EH (cell line): ENCODE data around the gene MARK2.
"Not testable (repeated sequence)": the region's sequence is repeated elsewhere in the genome, so short reads cannot be mapped to it uniquely, and the experiment has no call there.

Experiments
- DNase-seq: peaks from one replicate; pipeline ENCODE4 v3.0.0-alpha.2; 2015; ENCODE audit warnings: low read depth

MARK2 gene

DNA sequence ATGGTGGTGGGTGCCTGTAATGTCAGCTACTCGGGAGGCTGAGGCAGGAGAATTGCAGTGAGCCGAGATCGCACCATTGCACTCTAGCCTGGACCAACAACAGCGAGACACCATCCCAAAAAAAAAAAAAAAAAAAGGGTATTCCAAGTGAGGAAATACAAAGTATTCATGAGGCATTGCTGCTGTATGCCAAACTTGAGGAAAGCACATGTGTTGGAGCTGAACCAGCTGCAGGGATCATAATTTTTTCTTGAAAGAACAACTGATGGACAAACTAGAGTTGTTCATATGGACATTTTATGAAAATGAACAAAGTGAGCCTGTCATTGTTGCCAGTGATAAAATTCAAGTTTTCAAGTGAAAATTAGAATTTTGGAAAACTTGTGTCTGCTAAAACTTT, 15.8 kb downstream of the MARK2 start:
- DNase-seq: no peak

GRCh38 chr11:63855975-63856374, 17.1 kb downstream of the MARK2 start:
- DNase-seq: no peak

DNA sequence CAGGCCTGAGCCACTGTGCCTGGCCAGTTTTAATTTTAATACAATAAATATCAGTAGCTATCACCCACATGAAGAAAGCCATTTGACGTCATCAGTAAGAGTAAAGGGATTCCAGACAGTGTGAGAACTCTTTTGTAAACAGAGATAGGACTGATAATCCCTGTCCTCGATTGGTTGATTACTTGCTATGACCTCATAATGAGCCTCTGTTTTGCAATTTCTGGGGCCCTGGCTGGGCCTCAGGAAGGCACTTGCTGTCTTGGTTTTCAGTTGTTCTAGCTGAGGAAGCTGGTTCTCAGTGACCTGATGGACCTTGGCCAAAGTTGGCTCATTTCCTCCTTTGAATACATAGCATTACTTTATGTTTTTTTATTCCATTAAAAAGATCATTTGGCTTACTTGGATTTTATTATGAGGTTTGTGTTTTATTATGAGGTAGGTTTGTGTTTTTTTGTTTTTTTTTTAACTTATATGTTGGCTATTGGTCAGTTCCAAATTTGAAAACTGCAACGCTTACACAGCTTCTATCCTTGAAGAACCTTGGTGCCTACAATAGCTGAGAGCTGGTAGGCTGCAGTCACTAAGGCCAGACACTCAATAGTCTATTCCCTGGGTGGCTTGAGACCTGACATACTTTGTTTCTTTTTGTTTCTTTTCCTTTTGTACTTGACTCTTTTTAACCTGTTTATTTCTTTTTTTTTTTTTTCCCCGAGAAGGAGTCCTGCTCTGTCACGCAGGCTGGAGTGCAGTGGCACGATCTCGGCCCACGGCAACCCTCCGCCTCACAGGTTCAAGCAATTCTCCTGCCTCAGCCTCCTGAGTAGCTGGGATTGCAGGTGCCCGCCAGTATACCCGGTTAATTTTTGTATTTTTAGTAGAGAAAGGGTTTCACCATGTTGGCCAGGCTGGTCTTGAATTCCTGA, 20.0 kb downstream of the MARK2 start:
- DNase-seq: peak; percentile 57

DNA sequence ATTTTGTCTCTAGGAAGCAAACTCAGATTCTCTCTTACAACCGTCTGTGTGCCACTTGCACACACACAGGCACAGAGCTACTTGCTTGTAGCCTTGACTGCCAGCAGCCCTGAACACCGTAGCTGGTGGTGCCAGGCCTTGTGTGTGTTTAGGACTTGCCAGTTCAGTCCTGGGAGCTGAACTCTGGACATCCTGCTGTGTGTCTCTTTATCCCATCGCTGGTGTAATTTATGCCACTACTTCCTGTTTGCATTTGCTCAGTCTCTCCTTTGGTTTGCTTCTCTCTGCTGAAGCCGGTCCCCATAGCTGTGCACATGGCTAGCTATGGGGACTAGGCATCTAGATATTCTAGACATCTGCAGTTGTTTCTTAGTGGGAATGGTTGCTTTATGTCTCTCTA, 24.0 kb downstream of the MARK2 start:
- DNase-seq: peak; percentile 23

GRCh38 chr11:63863620-63864019, 24.7 kb downstream of the MARK2 start:
- DNase-seq: not testable (repeated sequence)

DNA sequence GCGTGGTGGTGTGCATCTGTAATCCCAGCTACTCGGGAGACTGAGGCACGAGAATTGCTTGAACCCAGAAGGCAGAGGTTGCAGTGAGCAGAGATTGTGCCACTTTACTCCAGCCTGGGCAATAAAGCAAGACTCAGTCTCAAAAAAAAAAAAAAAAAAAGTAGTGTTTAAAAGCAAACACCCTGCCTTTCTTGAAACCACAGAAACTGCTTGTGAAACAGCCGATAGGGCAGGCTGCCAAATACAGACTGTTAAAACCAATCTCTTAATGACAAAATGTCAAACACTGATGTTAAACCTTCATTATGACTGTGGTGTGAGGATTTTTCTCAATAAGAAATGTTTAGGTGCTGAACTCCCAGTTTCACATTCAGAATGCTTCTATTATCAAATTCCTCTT, 27.3 kb downstream of the MARK2 start:
- DNase-seq: peak; percentile 62

DNA sequence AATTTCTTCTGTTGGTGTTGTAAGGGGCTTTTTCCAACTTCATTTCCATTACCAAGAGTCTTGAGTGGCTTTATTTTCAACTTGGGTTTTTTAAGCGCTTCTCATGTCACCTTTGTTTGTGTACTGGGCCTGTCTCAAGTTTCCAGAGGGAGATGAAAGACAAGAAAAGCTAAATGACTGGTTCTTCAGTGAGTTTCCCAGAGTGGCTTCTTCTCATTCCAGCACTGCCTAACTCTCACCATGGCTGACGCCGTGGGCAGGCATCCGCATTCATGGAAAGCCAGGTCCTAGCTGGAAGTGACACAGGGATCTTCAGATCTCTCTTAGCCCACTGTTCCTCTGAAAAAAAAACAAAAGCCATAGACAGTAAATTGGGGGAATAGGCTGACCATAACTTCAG, 28.6 kb downstream of the MARK2 start:
- DNase-seq: no peak

DNA sequence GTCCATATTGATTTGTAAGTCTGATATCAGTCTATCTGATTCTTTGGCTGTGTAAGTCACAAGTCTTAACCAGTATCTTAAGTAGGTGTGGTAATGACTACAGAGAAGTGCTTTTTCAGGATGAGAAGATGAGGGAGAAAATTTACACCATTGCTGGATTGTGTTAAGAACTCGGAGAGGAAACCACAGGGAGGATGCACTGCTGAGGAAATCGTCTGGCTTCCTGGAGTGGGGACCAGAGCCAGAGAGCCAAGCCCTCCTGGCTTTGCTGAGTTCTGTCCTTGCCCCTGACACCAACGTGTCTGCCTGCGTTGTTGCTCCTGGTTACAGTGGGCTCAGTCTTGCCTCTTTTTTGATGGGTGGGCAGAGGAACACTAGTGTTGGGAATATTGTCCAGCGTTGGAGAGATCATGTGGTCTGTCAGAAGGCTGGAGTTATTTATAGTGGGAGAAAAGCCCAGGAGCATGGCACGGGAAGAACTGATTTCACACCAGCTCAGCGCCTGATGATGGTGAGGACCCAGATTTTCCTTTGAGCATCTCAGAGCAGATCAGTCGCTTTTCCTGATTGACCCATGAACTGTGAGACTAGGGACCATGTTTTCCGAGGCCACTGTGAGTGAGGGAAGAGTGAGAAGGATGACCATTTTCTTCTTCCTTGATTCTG, 29.6 kb downstream of the MARK2 start:
- DNase-seq: no peak

- DNase-seq: no peak
These were observed 30.3 kb downstream of the MARK2 start for GRCh38 chr11:63869171-63869591.

DNA sequence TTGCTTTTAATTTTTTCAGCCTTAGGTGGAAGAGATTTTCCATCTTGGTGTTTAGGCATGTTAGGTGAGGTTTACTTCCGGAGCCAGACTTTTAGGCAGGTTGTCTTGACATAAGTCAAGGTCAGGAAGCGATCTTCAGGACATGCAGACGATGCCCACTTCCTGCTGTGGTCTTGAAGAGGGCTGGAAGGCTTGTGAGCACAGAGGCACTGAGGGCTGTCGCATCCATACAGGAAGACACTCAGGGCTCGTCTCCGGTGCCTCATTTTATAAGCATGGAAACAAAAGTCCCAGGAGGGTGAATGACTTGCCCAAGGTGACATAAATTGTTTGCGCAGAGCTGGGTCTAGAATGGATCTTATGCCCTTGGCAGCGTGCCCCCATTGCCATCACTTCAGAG, 30.8 kb downstream of the MARK2 start:
- no peak for DNase-seq

DNA sequence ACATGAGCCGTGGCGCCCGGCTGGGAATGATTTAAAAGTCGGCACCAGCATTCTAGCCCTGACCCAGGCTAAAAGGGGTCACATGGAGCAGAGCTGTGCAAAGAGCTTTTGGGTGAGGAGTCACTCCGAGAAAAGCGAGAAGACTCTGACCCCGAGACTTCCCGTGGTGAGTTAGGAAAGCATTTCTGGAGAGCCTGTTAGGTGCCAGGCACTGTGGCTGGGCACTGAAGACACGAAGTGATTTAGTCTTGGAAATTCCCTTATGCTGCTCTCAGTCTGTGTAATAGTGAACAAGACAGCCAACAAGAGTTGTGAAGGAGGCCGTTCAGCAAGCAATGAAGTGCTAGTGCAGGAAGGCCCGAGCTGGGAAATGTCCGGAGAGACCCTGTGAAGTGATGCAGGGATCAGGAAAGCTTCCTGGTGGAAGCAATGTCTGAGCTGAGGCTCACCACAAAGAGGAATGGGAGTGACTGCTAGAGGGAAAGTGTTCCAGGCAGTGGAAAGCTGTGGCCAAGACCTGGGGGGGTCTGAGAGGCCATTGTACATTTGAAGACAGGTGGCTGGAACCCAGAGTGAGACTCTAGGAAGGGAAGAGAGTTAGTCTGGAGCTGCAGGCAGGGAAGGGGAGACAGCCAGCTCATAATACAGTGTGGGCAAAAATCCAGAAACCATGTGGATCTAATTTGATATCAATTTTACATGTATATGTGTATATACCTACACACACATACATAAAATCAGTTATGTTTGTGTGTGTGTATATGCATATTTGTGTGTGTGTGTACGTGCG, 31.6 kb downstream of the MARK2 start:
- peak; percentile 25 for DNase-seq

- peak; percentile 99 for DNase-seq
These were observed 33.3 kb downstream of the MARK2 start for GRCh38 chr11:63871962-63872799.

- no peak for DNase-seq
These were observed 33.9 kb downstream of the MARK2 start for GRCh38 chr11:63872800-63873197.

DNA sequence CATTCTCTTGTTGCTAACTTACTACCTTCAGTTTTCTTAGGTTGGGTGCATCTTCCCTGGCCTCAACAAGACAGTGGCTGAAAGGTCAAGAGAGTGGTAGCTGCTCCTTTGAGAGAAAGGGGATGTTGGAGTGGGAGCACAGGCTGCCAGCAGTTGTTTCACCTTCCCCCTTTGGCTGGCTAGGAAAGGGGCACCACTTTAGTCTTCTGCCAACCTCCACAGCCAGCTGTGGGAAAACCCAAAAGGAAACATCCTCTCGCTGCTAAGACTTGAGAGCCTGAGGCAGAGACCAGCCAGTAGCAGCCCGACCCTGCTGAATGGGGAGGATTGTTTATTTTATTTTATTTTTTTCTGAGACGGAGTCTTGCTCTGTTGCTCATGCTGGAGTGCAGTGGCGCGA, 34.4 kb downstream of the MARK2 start:
- DNase-seq: no peak

DNA sequence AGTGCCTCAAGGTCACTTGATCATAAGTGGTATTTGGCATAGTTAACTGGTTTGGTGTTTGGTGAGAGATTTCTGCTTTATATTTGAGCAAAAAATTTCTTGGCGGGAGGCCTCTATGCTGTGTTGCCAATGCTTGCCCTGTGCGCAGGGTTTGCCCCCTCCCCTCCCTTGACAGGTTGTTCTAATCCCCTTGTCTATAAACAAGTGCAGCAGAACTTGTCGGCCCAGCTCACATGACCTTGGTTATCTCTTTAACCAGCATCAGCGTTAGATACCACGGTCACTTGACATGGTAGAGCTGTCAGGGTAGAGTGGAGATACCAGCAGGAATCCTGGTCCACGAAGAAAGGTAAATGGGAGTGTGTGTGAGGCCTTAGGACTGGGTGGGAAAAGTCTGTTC, 35.6 kb downstream of the MARK2 start:
- DNase-seq: no peak

DNA sequence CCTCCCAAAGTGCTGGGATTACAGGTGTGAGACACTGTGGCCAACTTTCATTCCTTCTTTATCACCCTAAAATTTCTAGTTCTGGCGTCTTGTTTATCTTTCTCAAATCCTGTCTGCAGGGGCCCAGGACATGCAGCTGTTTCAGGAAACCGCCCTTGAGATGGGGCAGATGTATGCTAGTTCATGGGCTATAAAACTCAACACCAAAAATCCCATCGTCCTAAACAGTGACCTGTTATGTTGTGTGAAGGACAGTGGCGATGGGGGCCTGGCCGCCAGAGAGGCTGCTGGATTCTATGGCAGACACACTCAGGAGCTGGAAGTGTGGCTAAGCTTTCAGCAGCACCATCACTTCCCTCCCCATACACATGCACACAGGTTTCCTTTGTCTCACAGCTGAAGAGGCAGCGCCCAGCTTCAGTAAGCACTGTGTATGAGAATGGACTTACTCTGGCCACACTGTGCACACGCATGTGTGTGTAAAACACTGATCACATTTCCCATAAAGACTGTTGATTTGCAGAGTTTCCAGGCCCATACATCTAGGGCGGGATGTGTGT, 36.7 kb downstream of the MARK2 start:
- DNase-seq: no peak

- no peak for DNase-seq
These were observed 37.7 kb downstream of the MARK2 start for GRCh38 chr11:63876616-63877015.

GRCh38 chr11:63877658-63878241, 38.8 kb downstream of the MARK2 start:
- no peak for DNase-seq

- peak; percentile 82 for DNase-seq
These were observed 40.9 kb downstream of the MARK2 start for GRCh38 chr11:63879598-63880402.

- peak; percentile 8 for DNase-seq
These were observed 41.5 kb downstream of the MARK2 start for GRCh38 chr11:63880403-63880790.
